Smooth muscle cell (in vitro differentiated cells): ENCODE results near the gene PTPRZ1. TPM values are rescaled to one million over a fixed set of nuclear protein-coding genes. Genes with fewer than 3 reads are reported as not detected.

Experiments
- DNase-seq: peaks from one replicate; lab custom pipeline; 2025; ENCODE audit not compliant: unreplicated experiment; lab: John Stamatoyannopoulos, UW
- H2AFZ ChIP-seq: fragments of 200-600 bp; sonication (generic); 2 replicates; pipeline ENCODE4 v1.6.0; 2016; ENCODE audit warnings: antibody characterized with exemption, low read depth, mild to moderate bottlenecking
- H3F3A ChIP-seq: fragments of 200-600 bp; sonication (generic); 2 replicates; pipeline ENCODE4 v1.6.0; 2017; ENCODE audit warnings: antibody characterized with exemption, low read depth
- H3K27ac ChIP-seq: fragments of 200-600 bp; sonication (generic); 2 replicates; pipeline ENCODE4 v1.5.1; 2016; ENCODE audit warnings: low read depth, mild to moderate bottlenecking
- H3K27me3 ChIP-seq: fragments of 200-600 bp; sonication (generic); 2 replicates; pipeline ENCODE4 v1.6.1; 2016; ENCODE audit warnings: low read depth, mild to moderate bottlenecking
- H3K36me3 ChIP-seq: fragments of 200-600 bp; sonication (generic); 2 replicates; pipeline ENCODE4 v1.5.1; 2016; ENCODE audit warnings: low read depth
- H3K4me1 ChIP-seq: fragments of 200-600 bp; sonication (generic); 2 replicates; pipeline ENCODE4 v1.5.1; 2016; ENCODE audit warnings: low read depth
- H3K4me2 ChIP-seq: fragments of 200-600 bp; sonication (generic); 2 replicates; pipeline ENCODE4 v1.6.0; 2016; ENCODE audit warnings: mild to moderate bottlenecking
- H3K4me3 ChIP-seq: fragments of 200-600 bp; sonication (generic); 2 replicates; pipeline ENCODE4 v1.5.1; 2016; ENCODE audit warnings: mild to moderate bottlenecking
- H3K79me2 ChIP-seq: fragments of 200-600 bp; sonication (generic); 2 replicates; pipeline ENCODE4 v1.6.0; 2016; ENCODE audit warnings: low read depth, mild to moderate bottlenecking
- H3K9ac ChIP-seq: fragments of 200-600 bp; sonication (generic); 2 replicates; pipeline ENCODE4 v1.6.0; 2016; ENCODE audit warnings: low read depth
- H3K9me3 ChIP-seq: fragments of 200-600 bp; sonication (generic); replicated peaks from 2 replicates; pipeline ENCODE4 v1.5.1; 2016; ENCODE audit warnings: low read depth
- H4K20me1 ChIP-seq: fragments of 200-600 bp; sonication (generic); 2 replicates; pipeline ENCODE4 v1.6.0; 2016; ENCODE audit warnings: low read depth
- WGBS: methylation state at CpG from one replicate; pipeline ENCODE4 v1.1.7; 2016; ENCODE audit warnings: low lambda C conversion rate; 5-methylcytosine and 5-hydroxymethylcytosine counted together
- polyA plus RNA-seq: library from polyadenylated mRNA; unstranded; fragments of >200 nt; fragmentation: Nextera tagmentation; extraction: Ambion mirVana; gene quantifications from 2 replicates; pipeline ENCODE4 v1.2.1, GENCODE V29; 2016
- total RNA-seq: library from RNA; depleted of rRNA; stranded (reverse); fragments of >200 nt; gene quantifications from 2 replicates; pipeline ENCODE4 v1.2.3, GENCODE V29; 2014
- TF ChIP-seq, protein P1 (sequence below): fragments of 200-600 bp; sonication (generic); IDR thresholded peaks from 2 replicates; pipeline ENCODE4 v1.5.1; 2017; ENCODE audit warnings: borderline replicate concordance, mild to moderate bottlenecking, antibody characterized with exemption; ENCODE audit not compliant: insufficient read depth, poor library complexity, severe bottlenecking

PTPRZ1 gene
- total and polyA plus RNA-seq, 2 experiments from 2014 or later = 0.56 to 3.1 TPM

DNA sequence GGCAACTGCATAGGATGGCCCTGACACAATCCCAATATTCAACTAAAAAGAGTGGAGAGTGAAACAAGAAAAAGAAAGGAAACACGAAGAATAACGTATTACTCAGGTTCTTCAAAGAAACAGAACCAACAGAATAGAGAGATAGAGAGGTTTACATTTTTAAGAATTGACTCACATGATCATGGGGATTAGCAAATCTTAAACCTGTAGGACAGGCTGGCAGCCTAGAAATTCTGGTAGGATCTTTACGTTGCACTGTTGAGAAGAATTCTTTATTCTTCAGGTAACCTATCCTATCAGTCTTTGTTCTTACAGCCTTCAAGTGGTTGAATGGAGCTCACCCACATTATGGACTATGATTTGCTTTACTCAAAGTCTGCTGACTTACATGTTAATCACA is 167.2 kb downstream of the PTPRZ1 start:
- Histone ChIP-seq H3K4me3 (no peak overlapping the region), H4K20me1 (no peaks in the 10 kb centered on the region), H3K4me2 (no peak overlapping the region), H3K27ac (no peak overlapping the region), H3K36me3 (no peaks in the 10 kb centered on the region), H3K9me3 (no peaks in the 10 kb centered on the region), H3K27me3 (no peaks in the 10 kb centered on the region), H3F3A (no peaks in the 10 kb centered on the region), H3K79me2 (no peaks in the 10 kb centered on the region), H3K9ac (no peak overlapping the region), H2AFZ (no peak overlapping the region), H3K4me1 (no peaks in the 10 kb centered on the region)
- TF ChIP-seq, protein P1, sequence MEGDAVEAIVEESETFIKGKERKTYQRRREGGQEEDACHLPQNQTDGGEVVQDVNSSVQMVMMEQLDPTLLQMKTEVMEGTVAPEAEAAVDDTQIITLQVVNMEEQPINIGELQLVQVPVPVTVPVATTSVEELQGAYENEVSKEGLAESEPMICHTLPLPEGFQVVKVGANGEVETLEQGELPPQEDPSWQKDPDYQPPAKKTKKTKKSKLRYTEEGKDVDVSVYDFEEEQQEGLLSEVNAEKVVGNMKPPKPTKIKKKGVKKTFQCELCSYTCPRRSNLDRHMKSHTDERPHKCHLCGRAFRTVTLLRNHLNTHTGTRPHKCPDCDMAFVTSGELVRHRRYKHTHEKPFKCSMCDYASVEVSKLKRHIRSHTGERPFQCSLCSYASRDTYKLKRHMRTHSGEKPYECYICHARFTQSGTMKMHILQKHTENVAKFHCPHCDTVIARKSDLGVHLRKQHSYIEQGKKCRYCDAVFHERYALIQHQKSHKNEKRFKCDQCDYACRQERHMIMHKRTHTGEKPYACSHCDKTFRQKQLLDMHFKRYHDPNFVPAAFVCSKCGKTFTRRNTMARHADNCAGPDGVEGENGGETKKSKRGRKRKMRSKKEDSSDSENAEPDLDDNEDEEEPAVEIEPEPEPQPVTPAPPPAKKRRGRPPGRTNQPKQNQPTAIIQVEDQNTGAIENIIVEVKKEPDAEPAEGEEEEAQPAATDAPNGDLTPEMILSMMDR = no peak
- DNase-seq = no peak
- 70% methylated on average over 3 of the region's 3 CpGs for WGBS

DNA sequence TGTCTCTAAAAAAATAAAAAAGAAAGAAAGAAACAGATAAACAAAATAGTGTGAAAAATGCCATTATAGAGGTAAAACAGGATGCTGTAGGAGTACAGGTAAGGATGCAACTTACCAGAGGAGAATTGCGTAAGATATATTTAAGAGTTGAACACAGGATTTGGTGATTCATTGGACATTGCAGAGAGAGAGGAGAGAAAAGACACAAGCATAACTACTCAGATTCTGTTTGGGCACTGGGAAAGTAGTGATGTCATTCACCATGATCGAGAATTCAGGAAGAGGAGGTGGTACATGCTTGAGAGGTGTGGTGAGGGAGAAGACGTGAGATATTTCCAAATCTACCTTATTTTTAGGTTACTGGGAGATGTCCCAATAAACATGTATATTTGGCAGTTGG is 173.4 kb downstream of the PTPRZ1 start:
- no peaks in the 10 kb centered on the region for H3K36me3 ChIP-seq
- H3K4me1 ChIP-seq = no peaks in the 10 kb centered on the region
- H3K9me3 ChIP-seq = no peaks in the 10 kb centered on the region
- H3K79me2 ChIP-seq = no peaks in the 10 kb centered on the region
- no peak overlapping the region for H3K4me3 ChIP-seq
- 91% methylated on average over 3 of the region's 3 CpGs for whole genome bisulfite sequencing
- H3K27ac ChIP-seq = no peak overlapping the region
- no peak overlapping the region for H2AFZ ChIP-seq
- H3K4me2 ChIP-seq = no peak overlapping the region
- no peaks in the 10 kb centered on the region for H4K20me1 ChIP-seq
- TF ChIP-seq, protein P1 = no peak
- no peaks in the 10 kb centered on the region for H3K27me3 ChIP-seq
- H3K9ac ChIP-seq = no peak overlapping the region
- DNase-seq = no peak
- no peaks in the 10 kb centered on the region for H3F3A ChIP-seq

DNA sequence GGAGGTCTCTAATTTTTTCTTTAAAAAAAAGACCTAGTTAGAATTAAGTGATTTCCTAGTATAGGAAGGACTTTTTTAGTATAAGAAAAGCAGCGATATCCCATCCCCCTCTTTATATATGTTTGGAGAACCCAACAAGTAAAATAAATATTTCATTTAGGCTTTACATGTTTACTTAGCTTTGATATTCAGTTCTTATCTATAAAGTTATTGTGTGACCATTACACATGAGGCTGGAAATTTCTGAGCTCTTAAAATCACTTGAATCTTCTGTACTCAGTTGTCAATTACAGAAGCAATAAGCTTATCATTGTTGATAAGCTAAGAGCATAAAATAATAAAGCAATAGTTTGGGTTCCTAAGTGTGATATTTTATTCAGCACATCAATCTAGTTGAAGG is 181.4 kb downstream of the PTPRZ1 start:
- Histone ChIP-seq H3K9ac (no peak overlapping the region), H3K79me2 (no peaks in the 10 kb centered on the region), H3K36me3 (no peaks in the 10 kb centered on the region), H3K4me1 (no peaks in the 10 kb centered on the region), H3K4me2 (no peak overlapping the region), H3F3A (no peaks in the 10 kb centered on the region), H4K20me1 (no peaks in the 10 kb centered on the region), H3K9me3 (no peaks in the 10 kb centered on the region), H3K4me3 (no peak overlapping the region), H3K27me3 (no peaks in the 10 kb centered on the region), H3K27ac (no peak overlapping the region), H2AFZ (no peak overlapping the region)
- TF ChIP-seq, protein P1 = no peak
- 100% methylated on average over 1 of the region's 1 CpG for WGBS
- DNase-seq = no peak

- no peaks in the 10 kb centered on the region for H4K20me1 ChIP-seq
- no peaks in the 10 kb centered on the region for H3K36me3 ChIP-seq
- H3K27me3 ChIP-seq = no peaks in the 10 kb centered on the region
- H3K9ac ChIP-seq = no peak overlapping the region
- no peaks in the 10 kb centered on the region for H3K79me2 ChIP-seq
- H3K9me3 ChIP-seq = no peaks in the 10 kb centered on the region
- H2AFZ ChIP-seq = no peak overlapping the region
- H3F3A ChIP-seq = no peaks in the 10 kb centered on the region
- 88% methylated on average over 1 of the region's 1 CpG for WGBS
- TF ChIP-seq, protein P1 = no peak
- DNase-seq = no peak
- no peaks in the 10 kb centered on the region for H3K4me1 ChIP-seq
- H3K4me2 ChIP-seq = no peak overlapping the region
- H3K27ac ChIP-seq = no peak overlapping the region
- H3K4me3 ChIP-seq = no peak overlapping the region
Measured at GRCh38 chr7:122055073-122055472, 182.1 kb downstream of the PTPRZ1 start.
